ENCODE measurements around the gene HOXC13.
A peak's percentile ranks its signal among the peaks of the same experiment; 100 is the strongest.

GRCh38 chr12:53985994-53986685 is 47.5 kb downstream of the HOXC13 start:
- no peak for TF ChIP-seq CTCF (conservative IDR thresholded peaks at IDR 0.05 in 1 of 2, IDR thresholded peaks at IDR 0.05 in 1 of 2; ENCODE audit: low read depth in 1 of 2, low read length in 2 of 2)
- TF ChIP-seq EZH2 (IDR thresholded peaks at IDR 0.05; ENCODE audit: low read length, missing control alignments), result peak; percentile 85

All from fibroblast of lung (primary cell).